ENCODE measurements around the gene PLXNA4. TPM values are rescaled to one million over a fixed set of nuclear protein-coding genes. Genes with fewer than 3 reads are reported as not detected.

Gene PLXNA4
- total and polyA plus RNA-seq, 2 experiments from 2014 or later: 0.08 to 0.80 TPM

DNA sequence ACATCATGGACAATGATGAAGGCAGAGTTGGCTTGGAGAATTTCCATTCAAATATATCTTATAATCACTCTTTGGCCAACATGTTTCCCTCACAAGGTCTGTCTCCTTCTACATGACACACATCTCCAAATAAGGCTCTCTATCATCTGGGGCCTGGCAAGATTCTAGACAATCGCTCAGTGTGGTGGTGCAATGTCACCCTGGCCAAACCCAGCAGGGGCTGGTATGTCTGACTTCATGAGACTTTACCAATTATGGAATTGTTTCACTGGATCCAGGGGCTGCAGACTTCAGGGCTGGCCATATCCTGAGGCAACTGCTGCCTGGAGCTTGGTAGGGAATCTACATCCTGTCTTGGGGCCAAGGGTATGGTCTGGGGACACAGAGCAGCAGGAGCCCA, 319.0 kb downstream of the PLXNA4 start:
- Histone ChIP-seq H3F3A (replicated peaks; ENCODE audit: low read depth) (no peaks in the 10 kb centered on the region), H3K36me3 (ENCODE audit: insufficient read depth) (no peaks in the 10 kb centered on the region), H4K20me1 (replicated peaks; ENCODE audit: insufficient read depth) (no peaks in the 10 kb centered on the region; the same call in 1 of the 2 replicates), H3K4me2 (no peak overlapping the region), H3K4me1 (ENCODE audit: insufficient read depth) (no peaks in the 10 kb centered on the region), H3K27me3 (ENCODE audit: insufficient read depth) (no peaks in the 10 kb centered on the region), H3K79me2 (replicated peaks; ENCODE audit: insufficient read depth) (no peaks in the 10 kb centered on the region), H3K4me3 (no peak overlapping the region), H3K27ac (ENCODE audit: low read depth) (no peak overlapping the region), H3K9me2 (ENCODE audit: insufficient read depth) (no peaks in the 10 kb centered on the region), H2AFZ (no peak overlapping the region)
- DNase-seq (ENCODE audit: low spot score) (no peak), ATAC-seq (no peak)
- H3K27ac Mint-ChIP-seq: no peak overlapping the region
- no peaks in the 10 kb centered on the region for H3K27me3 Mint-ChIP-seq (ENCODE audit: insufficient read depth, low read depth, poor library complexity)
- no peaks in the 10 kb centered on the region for H3K36me3 Mint-ChIP-seq (ENCODE audit: low read depth)
- no peak overlapping the region for H3K4me3 Mint-ChIP-seq
- TF ChIP-seq EZH2phosphoT487 (IDR thresholded peaks at IDR 0.05; ENCODE audit: unreplicated experiment) (no peak), ZNF114 (CRISPR knock-in tag; IDR thresholded peaks at IDR 0.05) (no peak), POLR2AphosphoS5 (IDR thresholded peaks at IDR 0.05; ENCODE audit: low read depth) (no peak), NANOG (IDR thresholded peaks at IDR 0.05; ENCODE audit: borderline replicate concordance) (no peak), REST (IDR thresholded peaks at IDR 0.05; ENCODE audit: unreplicated experiment) (no peak), EZH2 (IDR thresholded peaks at IDR 0.05; ENCODE audit: low read depth, unreplicated experiment) (no peak), JUNB (IDR thresholded peaks at IDR 0.05; ENCODE audit: unreplicated experiment) (no peak), CREB1 (CRISPR knock-in tag; IDR thresholded peaks at IDR 0.05; ENCODE audit: low read depth) (no peak), STAT1 (IDR thresholded peaks at IDR 0.05; ENCODE audit: unreplicated experiment) (no peak)
- TF ChIP-seq, protein P1, sequence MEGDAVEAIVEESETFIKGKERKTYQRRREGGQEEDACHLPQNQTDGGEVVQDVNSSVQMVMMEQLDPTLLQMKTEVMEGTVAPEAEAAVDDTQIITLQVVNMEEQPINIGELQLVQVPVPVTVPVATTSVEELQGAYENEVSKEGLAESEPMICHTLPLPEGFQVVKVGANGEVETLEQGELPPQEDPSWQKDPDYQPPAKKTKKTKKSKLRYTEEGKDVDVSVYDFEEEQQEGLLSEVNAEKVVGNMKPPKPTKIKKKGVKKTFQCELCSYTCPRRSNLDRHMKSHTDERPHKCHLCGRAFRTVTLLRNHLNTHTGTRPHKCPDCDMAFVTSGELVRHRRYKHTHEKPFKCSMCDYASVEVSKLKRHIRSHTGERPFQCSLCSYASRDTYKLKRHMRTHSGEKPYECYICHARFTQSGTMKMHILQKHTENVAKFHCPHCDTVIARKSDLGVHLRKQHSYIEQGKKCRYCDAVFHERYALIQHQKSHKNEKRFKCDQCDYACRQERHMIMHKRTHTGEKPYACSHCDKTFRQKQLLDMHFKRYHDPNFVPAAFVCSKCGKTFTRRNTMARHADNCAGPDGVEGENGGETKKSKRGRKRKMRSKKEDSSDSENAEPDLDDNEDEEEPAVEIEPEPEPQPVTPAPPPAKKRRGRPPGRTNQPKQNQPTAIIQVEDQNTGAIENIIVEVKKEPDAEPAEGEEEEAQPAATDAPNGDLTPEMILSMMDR (conservative IDR thresholded peaks at IDR 0.05; ENCODE audit: low read depth in 2 of 2): no peak
- no peaks in the 10 kb centered on the region for H3K4me1 Mint-ChIP-seq
- H3K9me3 Mint-ChIP-seq: no peaks in the 10 kb centered on the region

- ATAC-seq: no peak
- H3K4me1 Mint-ChIP-seq: peaks cover 2% of the 10 kb centered on the region; the same call in 2 of the 3 replicates
- TF ChIP-seq REST (IDR thresholded peaks at IDR 0.05; ENCODE audit: unreplicated experiment): no peak
- no peak for TF ChIP-seq ZNF114 (CRISPR knock-in tag; IDR thresholded peaks at IDR 0.05)
- TF ChIP-seq, protein P1 (conservative IDR thresholded peaks at IDR 0.05; ENCODE audit: low read depth in 2 of 2): no peak
Measured at GRCh38 chr7:132256721-132257212, 319.5 kb downstream of the PLXNA4 start.

More at GRCh38 chr7:132256721-132257212, 319.5 kb downstream of the PLXNA4 start:
- H3K27me3 Mint-ChIP-seq (ENCODE audit: insufficient read depth, low read depth, poor library complexity): no peaks in the 10 kb centered on the region
- Histone ChIP-seq H3K4me2 (no peak overlapping the region), H2AFZ (no peak overlapping the region), H3K9me2 (ENCODE audit: insufficient read depth) (no peaks in the 10 kb centered on the region), H3K4me1 (ENCODE audit: insufficient read depth) (no peaks in the 10 kb centered on the region), H3K27me3 (ENCODE audit: insufficient read depth) (no peaks in the 10 kb centered on the region), H3K4me3 (no peak overlapping the region), H3F3A (replicated peaks; ENCODE audit: low read depth) (no peaks in the 10 kb centered on the region), H3K79me2 (replicated peaks; ENCODE audit: insufficient read depth) (no peaks in the 10 kb centered on the region), H3K27ac (ENCODE audit: low read depth) (no peak overlapping the region), H4K20me1 (replicated peaks; ENCODE audit: insufficient read depth) (no peaks in the 10 kb centered on the region; the same call in 1 of the 2 replicates), H3K36me3 (ENCODE audit: insufficient read depth) (no peaks in the 10 kb centered on the region)
- no peaks in the 10 kb centered on the region for H3K36me3 Mint-ChIP-seq (ENCODE audit: low read depth)
- no peaks in the 10 kb centered on the region for H3K9me3 Mint-ChIP-seq
- no peak overlapping the region for H3K27ac Mint-ChIP-seq
- DNase-seq (ENCODE audit: low spot score): no peak
- no peak overlapping the region for H3K4me3 Mint-ChIP-seq

Measured in GM23338 (cell line).